Fibroblast of villous mesenchyme (primary cell): ENCODE data around the gene TRMT44. TPM values are rescaled to one million over a fixed set of nuclear protein-coding genes. Genes with fewer than 3 reads are reported as not detected.

Experiments
- DNase-seq: peaks from one replicate; pipeline ENCODE4 v3.0.0-alpha.2; 2010; ENCODE audit warnings: low read depth
- H3K4me3 ChIP-seq: 2 replicates; pipeline ENCODE4 v1.5.1; 2011; ENCODE audit warnings: low read depth, mild to moderate bottlenecking, low read length
- CTCF ChIP-seq: IDR thresholded peaks from 2 replicates; pipeline ENCODE4 v1.5.1; 2012; ENCODE audit warnings: low read depth, mild to moderate bottlenecking, low read length; ENCODE audit not compliant: insufficient read depth
- small RNA-seq: library from RNA; depleted of rRNA; stranded (forward); fragments of <200 nt; gene quantifications from one replicate; pipeline ENCODE3, GENCODE V24; 2012
- total RNA-seq: library from RNA; depleted of rRNA; stranded (reverse); fragments of >200 nt; gene quantifications from 2 replicates; pipeline ENCODE4 v1.2.3, GENCODE V29; 2012

TRMT44 gene
- total RNA-seq, 1 donor: 19.4 TPM

GRCh38 chr4:8523766-8524165 is 83.2 kb downstream of the TRMT44 start:
- no peak overlapping the region for H3K4me3 ChIP-seq
- DNase-seq: no peak
- TF ChIP-seq CTCF: no peak

- H3K4me3 ChIP-seq: no peak overlapping the region
- DNase-seq: peak; percentile 69
- TF ChIP-seq CTCF: no peak
These were observed 84.2 kb downstream of the TRMT44 start for GRCh38 chr4:8524595-8525382.

- peak; percentile 79 for DNase-seq
- peak; percentile 9 for TF ChIP-seq CTCF
- H3K4me3 ChIP-seq: no peak overlapping the region
These were observed 85.0 kb downstream of the TRMT44 start for GRCh38 chr4:8525383-8526120.

Small RNA genes within 50 kb of the gene (small RNA-seq; reads per million reads assigned to genes)
- not detected for gene RNA5SP152

Other genes starting within 250 kb of the TRMT44 start
- 3.9 and 13.9 TPM in 2 replicates for gene SH3TC1, start 241.5 kb upstream of the TRMT44 start, total RNA-seq
- 0.86 and 1.3 TPM in 2 replicates for gene HTRA3, start 171.0 kb upstream of the TRMT44 start, total RNA-seq
- 26.8 and 32.5 TPM in 2 replicates for gene ACOX3, start 54 bp upstream of the TRMT44 start, total RNA-seq
- gene GPR78, start 139.6 kb downstream of the TRMT44 start, total RNA-seq: 0.97 and 2.2 TPM in 2 replicates
- 15.5 and 19.0 TPM in 2 replicates for gene CPZ, start 152.0 kb downstream of the TRMT44 start, total RNA-seq